Left lung (tissue), 10 donors: ENCODE data around the gene UFD1. TPM values are rescaled to one million over a fixed set of nuclear protein-coding genes. Genes with fewer than 3 reads are reported as not detected.

Experiments used
- ATAC-seq: fragments of 200-7000 bp; cut with Tn5 transposase; one replicate; pipeline ENCODE4 v1.9.1; 2020; ENCODE audit warnings: moderate library complexity
- DNase-seq, 4 donors: peaks; one replicate each; pipeline ENCODE4 v3.0.0-alpha.2; 2013 to 2020
- H3K27ac ChIP-seq, 2 donors: fragments of 200-600 bp; sonication (generic) in 1 of 2; one replicate each; pipeline versions ENCODE4 v1.5.0 to v1.8.0; 2020 to 2021
- H3K27me3 ChIP-seq, 2 donors: fragments of 200-600 bp; sonication (generic) in 1 of 2; one replicate each; pipeline versions ENCODE4 v1.5.0 to v1.8.0; 2020 to 2021
- H3K36me3 ChIP-seq, 2 donors: fragments of 200-600 bp; sonication (generic) in 1 of 2; one replicate each; pipeline versions ENCODE4 v1.5.0 to v1.8.0; 2020 to 2021
- H3K4me1 ChIP-seq, 2 donors: fragments of 200-600 bp; one replicate each; pipeline ENCODE4 v1.8.0; 2021
- H3K4me3 ChIP-seq, 2 donors: fragments of 200-600 bp; sonication (generic) in 1 of 2; one replicate each; pipeline versions ENCODE4 v1.5.0 to v1.8.0; 2020 to 2021; ENCODE audit warnings: mild to moderate bottlenecking in 1 of 2
- H3K9me3 ChIP-seq, 2 donors: fragments of 200-600 bp; sonication (generic) in 1 of 2; one replicate each; pipeline versions ENCODE4 v1.5.0 to v1.8.0; 2020 to 2021
- intact Hi-C, 2 donors: fragments of 100-400 bp; cut with DNase I; formaldehyde crosslinking; loops; one replicate each; pipeline versions ENCODE4 v1.11.2 to v1.14.2; 2022
- polyA plus RNA-seq, 6 donors: library from polyadenylated mRNA; unstranded; fragments of 120-200 nt; gene quantifications; one replicate each; pipeline ENCODE4 v1.2.1, GENCODE V29; 2013; ENCODE audit not compliant: insufficient read length in 6 of 6
- total RNA-seq, 2 donors: library from RNA; stranded (reverse); fragmentation: NEBNext Ultra II Directional; extraction: Animal tissue kit (Norgen Biotek cat#: 25700); gene quantifications; one replicate each; pipeline ENCODE4 v1.2.1, GENCODE V29; 2021
- TF ChIP-seq, protein P1 (sequence below), 2 donors: fragments of 200-600 bp; sonication (generic) in 1 of 2; IDR thresholded peaks; one replicate each; pipeline versions ENCODE4 v1.5.0 to v1.8.0; 2021; ENCODE audit warnings: antibody characterized with exemption in 2 of 2
- donor health status: DM: no; HTN: yes; CAD: no.
- donor health status: DM: no; HTN: no; CAD: no.

UFD1 gene
- total and polyA plus RNA-seq, 8 donors, result 41.7 to 72.9 (median 62.6) TPM

DNA sequence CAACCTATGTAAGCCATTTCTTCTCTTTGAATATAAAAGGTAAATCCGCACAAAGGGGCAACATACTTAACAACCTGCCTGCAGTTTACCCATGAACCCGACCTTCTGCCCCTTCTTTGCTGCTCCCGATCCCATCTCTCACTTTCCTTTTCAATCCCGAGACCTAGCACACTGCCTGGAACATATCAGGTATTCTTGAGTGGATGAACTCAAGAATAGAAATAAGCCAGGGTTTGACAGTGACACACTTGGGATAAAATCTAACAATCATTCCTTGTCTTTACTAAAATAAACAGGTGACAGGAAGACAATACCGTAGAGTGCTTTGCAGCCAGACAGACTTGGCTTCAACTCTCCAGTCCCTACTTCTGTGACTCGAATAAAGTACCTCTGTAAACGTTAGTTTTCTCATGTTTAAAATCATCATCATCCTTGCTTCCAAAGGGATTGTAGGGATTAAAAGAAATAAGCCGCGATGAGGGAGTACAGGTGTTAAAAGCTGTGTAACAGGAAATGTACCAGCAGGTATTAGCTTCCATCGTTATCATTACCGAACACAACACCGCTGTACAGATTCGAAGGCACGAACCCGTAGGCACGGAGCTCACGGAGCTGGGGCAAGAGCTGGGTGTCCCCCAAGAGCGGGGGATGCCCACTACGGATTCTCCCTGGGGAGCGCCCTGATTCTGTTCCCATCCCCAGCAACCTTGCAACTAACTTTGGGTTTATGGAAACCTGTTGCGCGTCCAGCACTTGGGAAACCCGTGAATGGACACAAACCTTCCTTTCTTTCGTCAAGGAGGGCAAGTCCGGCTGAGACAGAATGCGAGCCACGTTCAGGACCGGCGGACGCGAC lies 720 bp downstream of the UFD1 start:
- Histone ChIP-seq H3K9me3 (no peaks in the 10 kb centered on the region), H3K4me3 (peak overlapping the region; percentile 79), H3K27me3 (no peaks in the 10 kb centered on the region), H3K36me3 (peaks cover 0 to 22% of the 10 kb centered on the region in 2 donors), H3K4me1 (peaks cover 18 to 36% of the 10 kb centered on the region in 2 donors), H3K27ac (peak overlapping the region; percentile 95 to 98)
- TF ChIP-seq, protein P1, sequence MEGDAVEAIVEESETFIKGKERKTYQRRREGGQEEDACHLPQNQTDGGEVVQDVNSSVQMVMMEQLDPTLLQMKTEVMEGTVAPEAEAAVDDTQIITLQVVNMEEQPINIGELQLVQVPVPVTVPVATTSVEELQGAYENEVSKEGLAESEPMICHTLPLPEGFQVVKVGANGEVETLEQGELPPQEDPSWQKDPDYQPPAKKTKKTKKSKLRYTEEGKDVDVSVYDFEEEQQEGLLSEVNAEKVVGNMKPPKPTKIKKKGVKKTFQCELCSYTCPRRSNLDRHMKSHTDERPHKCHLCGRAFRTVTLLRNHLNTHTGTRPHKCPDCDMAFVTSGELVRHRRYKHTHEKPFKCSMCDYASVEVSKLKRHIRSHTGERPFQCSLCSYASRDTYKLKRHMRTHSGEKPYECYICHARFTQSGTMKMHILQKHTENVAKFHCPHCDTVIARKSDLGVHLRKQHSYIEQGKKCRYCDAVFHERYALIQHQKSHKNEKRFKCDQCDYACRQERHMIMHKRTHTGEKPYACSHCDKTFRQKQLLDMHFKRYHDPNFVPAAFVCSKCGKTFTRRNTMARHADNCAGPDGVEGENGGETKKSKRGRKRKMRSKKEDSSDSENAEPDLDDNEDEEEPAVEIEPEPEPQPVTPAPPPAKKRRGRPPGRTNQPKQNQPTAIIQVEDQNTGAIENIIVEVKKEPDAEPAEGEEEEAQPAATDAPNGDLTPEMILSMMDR (IDR thresholded peaks at IDR 0.05), result no peak
- peak in 1 of 4 donors; percentile 10 for DNase-seq
- ATAC-seq, result no peak
- intact Hi-C loops, result no loop called here

DNA sequence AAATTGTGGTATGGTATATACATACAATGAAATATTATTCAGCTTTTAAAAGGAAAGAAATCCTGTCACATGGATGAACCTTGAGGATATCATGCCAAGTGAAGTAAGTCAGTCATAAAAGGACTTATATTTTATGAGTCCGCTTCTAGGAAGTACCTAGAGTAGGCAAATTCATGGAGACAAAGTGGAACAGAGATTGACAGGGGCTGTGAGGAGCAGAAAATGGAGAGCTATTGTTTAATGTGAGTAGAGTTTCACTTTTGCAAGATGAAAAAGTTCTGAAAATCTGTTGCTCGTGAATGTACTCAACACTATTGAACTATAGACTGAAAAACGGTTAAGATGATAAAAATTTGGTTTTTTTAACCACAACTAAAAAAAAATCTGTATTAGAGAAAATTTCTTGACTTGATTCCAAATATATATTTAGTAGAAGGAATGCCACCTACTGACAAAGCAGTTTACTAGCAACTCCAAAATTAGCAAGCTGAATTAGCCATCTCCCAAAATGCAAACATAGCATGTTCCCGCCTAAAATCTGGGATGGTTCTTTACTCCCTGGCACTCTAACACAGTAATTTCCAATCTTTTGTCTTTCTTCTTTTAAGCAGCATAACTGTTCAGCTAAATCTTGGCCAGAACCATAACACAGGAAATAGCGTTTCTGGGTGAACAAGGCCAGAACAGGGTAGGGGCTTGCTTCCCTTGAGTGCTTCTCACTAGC lies 1.5 kb downstream of the UFD1 start:
- TF ChIP-seq, protein P1 (IDR thresholded peaks at IDR 0.05), result peak in 1 of 2 donors; percentile 12
- intact Hi-C loops, result no loop called here
- peak in 2 of 4 donors; percentile 15 to 37 for DNase-seq

DNA sequence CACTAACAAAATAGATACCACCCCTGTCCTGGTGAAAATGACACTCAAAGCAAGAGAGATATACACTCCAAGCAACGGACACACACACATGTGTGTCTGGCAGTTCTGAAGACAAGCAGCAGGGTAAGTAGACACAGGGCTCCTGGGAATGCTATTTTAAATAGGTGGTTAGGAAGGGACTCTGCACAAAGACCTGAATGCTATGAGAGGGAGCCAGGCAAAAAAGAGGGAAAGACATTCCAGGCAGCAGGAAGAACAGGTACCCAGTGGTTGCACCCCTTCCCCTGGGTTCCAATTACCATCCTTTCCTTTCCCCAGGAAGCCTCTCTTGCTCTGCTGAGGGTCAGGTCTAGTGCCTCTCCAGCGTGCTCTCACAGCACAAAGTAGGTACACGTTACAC lies 3.0 kb downstream of the UFD1 start:
- Histone ChIP-seq H3K27ac (no peak overlapping the region), H3K4me3 (no peak overlapping the region), H3K36me3 (peaks cover 0 to 44% of the 10 kb centered on the region in 2 donors), H3K27me3 (no peaks in the 10 kb centered on the region), H3K9me3 (no peaks in the 10 kb centered on the region), H3K4me1 (peaks cover 18 to 36% of the 10 kb centered on the region in 2 donors)
- intact Hi-C loops, result no loop called here
- TF ChIP-seq, protein P1 (IDR thresholded peaks at IDR 0.05), result no peak
- no peak for ATAC-seq
- DNase-seq, result no peak

More for the DNA sequence above, 1.5 kb downstream of the UFD1 start:
- H3K27me3 ChIP-seq, result no peaks in the 10 kb centered on the region
- H3K4me3 ChIP-seq, result peak overlapping the region; percentile 79
- no peaks in the 10 kb centered on the region for H3K9me3 ChIP-seq
- H3K27ac ChIP-seq, result peak overlapping the region in 1 of 2 donors; percentile 98
- ATAC-seq, result no peak
- peaks cover 0 to 30% of the 10 kb centered on the region in 2 donors for H3K36me3 ChIP-seq
- H3K4me1 ChIP-seq, result peaks cover 18 to 36% of the 10 kb centered on the region in 2 donors

DNA sequence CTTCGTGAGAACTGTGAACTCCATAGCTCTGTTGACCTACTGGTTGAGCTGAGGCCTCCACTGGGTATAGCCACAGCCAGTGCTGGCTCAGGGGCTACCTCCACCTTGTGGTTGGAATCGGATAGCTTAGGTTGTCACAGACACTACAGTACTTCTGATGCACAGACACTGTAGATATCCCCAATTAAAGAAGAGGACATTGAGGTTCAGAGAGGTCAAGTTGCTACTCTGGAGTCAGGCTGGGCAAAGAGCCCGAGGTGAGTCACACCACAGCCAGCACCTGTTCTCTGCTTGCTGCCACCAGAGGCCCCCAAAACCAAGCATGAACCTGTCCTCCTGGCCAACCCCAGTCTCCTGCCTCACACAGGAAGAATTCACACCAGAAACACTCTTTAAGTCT lies 5.4 kb downstream of the UFD1 start:
- Histone ChIP-seq H3K4me3 (no peak overlapping the region), H3K27ac (no peak overlapping the region), H3K9me3 (no peaks in the 10 kb centered on the region), H3K27me3 (no peaks in the 10 kb centered on the region), H3K36me3 (peaks cover 0 to 69% of the 10 kb centered on the region in 2 donors), H3K4me1 (peaks cover 14 to 26% of the 10 kb centered on the region in 2 donors)
- intact Hi-C loops, result no loop called here
- ATAC-seq (no peak), DNase-seq (no peak)
- TF ChIP-seq, protein P1 (IDR thresholded peaks at IDR 0.05), result no peak

DNA sequence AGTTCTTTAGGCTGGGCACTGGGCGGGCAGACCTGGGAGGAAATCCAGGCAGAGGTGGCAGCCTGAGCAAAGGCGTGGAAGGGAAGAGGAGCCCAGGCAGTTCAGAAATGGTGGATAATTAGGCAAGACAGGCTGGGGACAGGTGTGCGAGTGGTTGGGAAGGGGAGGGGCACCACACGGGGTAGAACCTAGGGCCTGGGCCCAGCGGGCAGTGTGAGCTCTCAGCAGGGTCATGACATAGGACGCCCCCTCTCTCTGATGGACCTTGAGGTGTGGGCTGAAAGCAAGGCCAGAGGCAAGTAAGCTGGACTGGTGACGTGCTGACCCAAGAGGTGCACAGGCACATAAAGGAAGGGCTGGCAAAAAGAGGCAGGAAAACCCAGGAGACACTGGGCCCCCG lies 6.8 kb downstream of the UFD1 start:
- Histone ChIP-seq H3K27ac (no peak overlapping the region), H3K4me1 (peaks cover 6 to 14% of the 10 kb centered on the region in 2 donors), H3K27me3 (no peaks in the 10 kb centered on the region), H3K4me3 (no peak overlapping the region), H3K9me3 (no peaks in the 10 kb centered on the region), H3K36me3 (peaks cover 0 to 82% of the 10 kb centered on the region in 2 donors)
- intact Hi-C loops, result no loop called here
- ATAC-seq (no peak), DNase-seq (no peak)
- TF ChIP-seq, protein P1 (IDR thresholded peaks at IDR 0.05), result no peak
